B cell (primary cell): ENCODE data around the gene COL4A1.

Experiments
- EZH2 ChIP-seq: IDR thresholded peaks from 2 replicates; pipeline ENCODE4 v1.6.1; 2012; ENCODE audit warnings: borderline replicate concordance, low read depth, mild to moderate bottlenecking, moderate library complexity, low read length; ENCODE audit not compliant: insufficient read depth, poor library complexity, severe bottlenecking
- TF ChIP-seq, protein P1 (sequence below): fragments of 200-600 bp; IDR thresholded peaks from one replicate; pipeline ENCODE4 v1.8.0; 2022; ENCODE audit warnings: antibody characterized with exemption, mild to moderate bottlenecking

DNA sequence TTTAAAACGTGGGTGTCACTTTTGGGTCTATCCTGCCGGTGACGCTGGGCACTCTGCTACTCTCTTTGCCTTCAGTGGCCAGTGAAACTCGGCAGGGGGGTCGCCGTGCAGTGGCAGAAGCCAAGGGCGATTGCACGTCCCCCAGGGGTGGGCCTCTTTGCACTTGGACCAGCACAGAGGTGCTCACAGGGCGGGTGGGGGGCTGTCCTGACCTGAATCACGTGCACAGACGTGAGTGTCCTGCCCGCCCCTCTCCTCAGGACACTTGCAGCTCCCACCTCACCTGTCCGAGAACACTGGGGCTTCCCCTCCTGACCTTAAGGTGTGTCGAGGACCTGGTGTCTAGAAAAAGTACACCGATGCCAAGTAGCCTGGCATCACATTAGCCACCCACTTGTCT lies 16.1 kb downstream of the COL4A1 start:
- TF ChIP-seq, protein P1, sequence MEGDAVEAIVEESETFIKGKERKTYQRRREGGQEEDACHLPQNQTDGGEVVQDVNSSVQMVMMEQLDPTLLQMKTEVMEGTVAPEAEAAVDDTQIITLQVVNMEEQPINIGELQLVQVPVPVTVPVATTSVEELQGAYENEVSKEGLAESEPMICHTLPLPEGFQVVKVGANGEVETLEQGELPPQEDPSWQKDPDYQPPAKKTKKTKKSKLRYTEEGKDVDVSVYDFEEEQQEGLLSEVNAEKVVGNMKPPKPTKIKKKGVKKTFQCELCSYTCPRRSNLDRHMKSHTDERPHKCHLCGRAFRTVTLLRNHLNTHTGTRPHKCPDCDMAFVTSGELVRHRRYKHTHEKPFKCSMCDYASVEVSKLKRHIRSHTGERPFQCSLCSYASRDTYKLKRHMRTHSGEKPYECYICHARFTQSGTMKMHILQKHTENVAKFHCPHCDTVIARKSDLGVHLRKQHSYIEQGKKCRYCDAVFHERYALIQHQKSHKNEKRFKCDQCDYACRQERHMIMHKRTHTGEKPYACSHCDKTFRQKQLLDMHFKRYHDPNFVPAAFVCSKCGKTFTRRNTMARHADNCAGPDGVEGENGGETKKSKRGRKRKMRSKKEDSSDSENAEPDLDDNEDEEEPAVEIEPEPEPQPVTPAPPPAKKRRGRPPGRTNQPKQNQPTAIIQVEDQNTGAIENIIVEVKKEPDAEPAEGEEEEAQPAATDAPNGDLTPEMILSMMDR = no peak
- no peak for TF ChIP-seq EZH2
